ENCODE results near the gene PRPF6. TPM values are rescaled to one million over a fixed set of nuclear protein-coding genes. Genes with fewer than 3 reads are reported as not detected.

PRPF6 gene
- total RNA-seq, 2 donors from 2014 or later, result 42.3 to 52.1 TPM

- Histone ChIP-seq H3K4me3 (no peak overlapping the region), H3K4me1 (peaks cover 44% of the 10 kb centered on the region), H3K27me3 (no peaks in the 10 kb centered on the region), H3K27ac (no peak overlapping the region), H3K36me3 (replicated peaks in 1 of 2; ENCODE audit: insufficient read depth in 1 of 2, low read depth in 2 of 2) (peaks cover 0 to 20% of the 10 kb centered on the region in 2 donors), H3K9me3 (no peaks in the 10 kb centered on the region)
- DNase-seq, result no peak
- TF ChIP-seq POLR2A (IDR thresholded peaks at IDR 0.05), result no peak
- no peak for TF ChIP-seq CTCF (IDR thresholded peaks at IDR 0.05)
- intact Hi-C loops (cut with DNase I), result no loop called here
- no peak for ATAC-seq
- 88 to 94% methylated on average over 7 to 34 of the region's 39 CpGs for WGBS, 2 donors
Measured at GRCh38 chr20:63945921-63946920, 34.7 kb upstream of the PRPF6 start.

GRCh38 chr20:63946986-63947637 lies 33.8 kb upstream of the PRPF6 start:
- Histone ChIP-seq H3K36me3 (replicated peaks in 1 of 2; ENCODE audit: insufficient read depth in 1 of 2, low read depth in 2 of 2) (peaks cover 0 to 20% of the 10 kb centered on the region in 2 donors), H3K9me3 (no peaks in the 10 kb centered on the region), H3K27ac (peak overlapping the region in 1 of 4 donors; percentile 92), H3K4me3 (no peak overlapping the region), H3K27me3 (no peaks in the 10 kb centered on the region), H3K4me1 (peaks cover 52% of the 10 kb centered on the region)
- intact Hi-C loops (cut with DNase I), result no loop called here
- 68 to 76% methylated on average over 12 to 15 of the region's 15 CpGs for WGBS, 2 donors
- TF ChIP-seq POLR2A (IDR thresholded peaks at IDR 0.05), result no peak
- no peak for TF ChIP-seq CTCF (IDR thresholded peaks at IDR 0.05)
- DNase-seq (peak in 1 of 4 donors; percentile 21), ATAC-seq (no peak)

GRCh38 chr20:63947638-63948456 lies 33.1 kb upstream of the PRPF6 start:
- H3K27ac ChIP-seq, result peak overlapping the region in 2 of 4 donors; percentile 79 to 92
- ATAC-seq (no peak), DNase-seq (peak in 1 of 4 donors; percentile 48)
- no peaks in the 10 kb centered on the region for H3K27me3 ChIP-seq
- H3K4me3 ChIP-seq, result no peak overlapping the region
- H3K9me3 ChIP-seq, result no peaks in the 10 kb centered on the region
- no peak for TF ChIP-seq POLR2A (IDR thresholded peaks at IDR 0.05)
- no peak for TF ChIP-seq CTCF (IDR thresholded peaks at IDR 0.05)
- intact Hi-C loops (cut with DNase I), result no loop called here
- H3K4me1 ChIP-seq, result peaks cover 58% of the 10 kb centered on the region
- WGBS, 2 donors, result 38 to 52% methylated on average over 22 to 25 of the region's 27 CpGs
- H3K36me3 ChIP-seq (replicated peaks in 1 of 2; ENCODE audit: insufficient read depth in 1 of 2, low read depth in 2 of 2), result peaks cover 0 to 20% of the 10 kb centered on the region in 2 donors

GRCh38 chr20:63950701-63951397 lies 30.1 kb upstream of the PRPF6 start:
- H3K4me1 ChIP-seq, result peaks cover 85% of the 10 kb centered on the region
- WGBS, 2 donors, result 56% methylated on average over 18 of the region's 20 CpGs; no CpG with 5 or more reads in 1 of the 2 donors
- TF ChIP-seq CTCF (IDR thresholded peaks at IDR 0.05), result no peak
- TF ChIP-seq POLR2A (IDR thresholded peaks at IDR 0.05), result no peak
- H3K36me3 ChIP-seq (replicated peaks in 1 of 2; ENCODE audit: insufficient read depth in 1 of 2, low read depth in 2 of 2), result no peaks in the 10 kb centered on the region
- ATAC-seq (no peak), DNase-seq (no peak)
- no peaks in the 10 kb centered on the region for H3K27me3 ChIP-seq
- intact Hi-C loops (cut with DNase I), result no loop called here
- H3K27ac ChIP-seq, result peak overlapping the region in 2 of 4 donors; percentile 79 to 92
- no peak overlapping the region for H3K4me3 ChIP-seq
- no peaks in the 10 kb centered on the region for H3K9me3 ChIP-seq

All from body of pancreas (tissue), 4 donors.